Keratinocyte (primary cell): ENCODE measurements around the gene CPHXL2. TPM values are rescaled to one million over a fixed set of nuclear protein-coding genes. Genes with fewer than 3 reads are reported as not detected.

Source experiments
- DNase-seq: peaks from one replicate; pipeline ENCODE4 v3.0.0-alpha.2; 2011; ENCODE audit warnings: low read depth, missing footprints, low spot score
- FAIRE-seq: peaks from 2 replicates; lab custom pipeline; 2011; peaks lifted over from hg19 to GRCh38; lab: Jason Lieb, UNC
- H2AFZ ChIP-seq: 2 replicates; pipeline ENCODE4 v1.6.0; 2012; ENCODE audit warnings: low read length, control low read depth, inconsistent platforms; ENCODE audit not compliant: control insufficient read depth
- H3K27ac ChIP-seq: 2 replicates; pipeline ENCODE4 v1.5.1; 2011; ENCODE audit warnings: low read length; ENCODE audit not compliant: control insufficient read depth, insufficient read depth
- H3K27me3 ChIP-seq: 3 replicates; pipeline ENCODE4 v1.6.0; 2011; ENCODE audit warnings: low read length; ENCODE audit not compliant: control insufficient read depth, insufficient read depth; ENCODE audit errors: extremely low read depth
- H3K36me3 ChIP-seq, 2 experiments: 2 replicates in 1 of 2; 3 replicates in 1 of 2; pipeline ENCODE4 v1.5.1; 2011; ENCODE audit warnings: low read length in 2 of 2, mild to moderate bottlenecking in 1 of 2; ENCODE audit not compliant: control insufficient read depth in 2 of 2, insufficient read depth in 2 of 2; ENCODE audit errors: extremely low read depth in 1 of 2
- H3K4me1 ChIP-seq: 3 replicates; pipeline ENCODE4 v1.5.1; 2011; ENCODE audit warnings: low read length; ENCODE audit not compliant: control insufficient read depth, insufficient read depth; ENCODE audit errors: extremely low read depth
- H3K4me2 ChIP-seq: 3 replicates; pipeline ENCODE4 v1.6.0; 2011; ENCODE audit warnings: low read depth, low read length; ENCODE audit not compliant: control insufficient read depth, insufficient read depth; ENCODE audit errors: extremely low read depth
- H3K4me3 ChIP-seq, 3 experiments: fragments of 200-600 bp in 1 of 3; sonication (generic) in 1 of 3; 2 replicates in 2 of 3; 3 replicates in 1 of 3; pipeline ENCODE4 v1.5.1; 2011 to 2016; ENCODE audit warnings: low read length in 3 of 3, mild to moderate bottlenecking in 3 of 3, control low read depth in 2 of 3, inconsistent platforms in 1 of 3, low read depth in 1 of 3, mixed read lengths in 1 of 3, mixed run types in 1 of 3, moderate library complexity in 1 of 3; ENCODE audit not compliant: control insufficient read depth in 2 of 3, insufficient read depth in 2 of 3; ENCODE audit errors: extremely low read depth in 1 of 3
- H3K79me2 ChIP-seq: 2 replicates; pipeline ENCODE4 v1.6.0; 2012; ENCODE audit warnings: low read length; ENCODE audit not compliant: control insufficient read depth, insufficient read depth
- H3K9ac ChIP-seq: 3 replicates; pipeline ENCODE4 v1.6.0; 2011; ENCODE audit warnings: low read length; ENCODE audit not compliant: control insufficient read depth, insufficient read depth; ENCODE audit errors: extremely low read depth
- H3K9me1 ChIP-seq: 3 replicates; pipeline ENCODE4 v1.6.0; 2011; ENCODE audit warnings: low read length; ENCODE audit not compliant: control insufficient read depth, insufficient read depth; ENCODE audit errors: extremely low read depth
- H3K9me3 ChIP-seq: 2 replicates; pipeline ENCODE4 v1.5.1; 2012; ENCODE audit warnings: low read depth, low read length; ENCODE audit not compliant: control insufficient read depth
- H4K20me1 ChIP-seq: 3 replicates; pipeline ENCODE4 v1.6.0; 2011; ENCODE audit warnings: low read length; ENCODE audit not compliant: control insufficient read depth, insufficient read depth; ENCODE audit errors: extremely low read depth
- CTCF ChIP-seq, 3 experiments: IDR thresholded peaks in 1 of 3; conservative IDR thresholded peaks in 1 of 3; optimal IDR thresholded peaks in 1 of 3; 2 replicates in 2 of 3; 3 replicates in 1 of 3; pipeline versions ENCODE3 to v1.5.1; 2011; ENCODE audit warnings: low read length in 3 of 3, mild to moderate bottlenecking in 3 of 3, moderate library complexity in 2 of 3, control low read depth in 1 of 3, inconsistent platforms in 1 of 3; ENCODE audit not compliant: insufficient read depth in 2 of 3; ENCODE audit errors: extremely low read depth in 1 of 3
- EZH2 ChIP-seq: IDR thresholded peaks from one replicate; pipeline ENCODE4 v1.6.1; 2012; ENCODE audit warnings: inconsistent platforms, mild to moderate bottlenecking, low read length, moderate library complexity
- dilution Hi-C: fragments of 300-500 bp; cut with MboI; formaldehyde crosslinking; loops from one replicate; pipeline ENCODE4 v1.7.0; 2020; ENCODE audit warnings: low sequenced_read_pairs; ENCODE audit not compliant: extremely low pct_ligation_motif_present
- polyA minus RNA-seq, 3 experiments: library from RNA; depleted of rRNA, polyadenylated mRNA; stranded (reverse); fragments of >200 nt; gene quantifications; 1 replicate in 1 of 3; 2 replicates in 1 of 3; 3 replicates in 1 of 3; pipeline ENCODE4 v1.2.3, GENCODE V29; 2011
- polyA plus RNA-seq, 5 experiments: library from polyadenylated mRNA; depleted of rRNA in 3 of 5; stranded (reverse) in 3 of 5; stranded (forward) in 1 of 5; unstranded in 1 of 5; fragments of >200 nt; gene quantifications; 1 replicate in 1 of 5; 2 replicates in 3 of 5; 3 replicates in 1 of 5; pipeline versions ENCODE4 v1.2.1 to v1.2.3, GENCODE V29; 2011 to 2012; ENCODE audit warnings: missing spikeins in 2 of 5, low read depth in 1 of 5, low replicate concordance in 1 of 5

CPHXL2 gene
- polyA plus RNA-seq = not detected in 3 replicates
- not detected for polyA plus RNA-seq (2011; ENCODE audit: low read depth)
- polyA plus RNA-seq (2011; cell fraction: cytosol; rRNA removed) = not detected in 2 replicates
- not detected in 2 replicates for polyA plus RNA-seq (2011; cell fraction: nucleus; rRNA removed)
- polyA plus RNA-seq (2012; ENCODE audit: low replicate concordance) = 0.35 TPM in 1 of 2 replicates, not detected in the other
- polyA minus RNA-seq = not detected in 3 replicates
- polyA minus RNA-seq (2011; cell fraction: cytosol; rRNA and poly(A)+ RNA removed) = not detected
- not detected in 2 replicates for polyA minus RNA-seq (2011; cell fraction: nucleus; rRNA and poly(A)+ RNA removed)

- DNase-seq (no peak), FAIRE-seq (no peak)
- Histone ChIP-seq H3K27me3 (no peaks in the 10 kb centered on the region), H3K9me1 (no peaks in the 10 kb centered on the region), H3K79me2 (no peaks in the 10 kb centered on the region), H3K9me3 (no peaks in the 10 kb centered on the region), H3K27ac (no peak within 1 kb of the TSS), H3K4me1 (no peaks in the 10 kb centered on the region), H3K36me3 (no peaks in the 10 kb centered on the region), H2AFZ (no peak within 1 kb of the TSS), H3K4me3 (no peak within 1 kb of the TSS), H3K9ac (no peak within 1 kb of the TSS), H4K20me1 (no peaks in the 10 kb centered on the region), H3K4me2 (no peak within 1 kb of the TSS)
- TF ChIP-seq EZH2 (no peak), CTCF (optimal IDR thresholded peaks at IDR 0.05 in 1 of 3, IDR thresholded peaks at IDR 0.05 in 1 of 3, conservative IDR thresholded peaks at IDR 0.05 in 1 of 3; ENCODE audit: extremely low read depth in 1 of 3, insufficient read depth in 2 of 3, low read length in 3 of 3) (no peak)
- dilution Hi-C loops = no loop called here
Measured at GRCh38 chr16:75676909-75677308, at the start of gene CPHXL2. CPHXL2 (minus strand) TSS chr16:75677009; CDS start chr16:75676999, 10 bp downstream.

GRCh38 chr16:75726390-75726789, 49.6 kb upstream of the CPHXL2 start, which contains the start of gene CPHXL:
CPHXL (minus strand) TSS chr16:75726490; CDS start chr16:75726442, 48 bp downstream.
- no peaks in the 10 kb centered on the region for H3K9me1 ChIP-seq
- H3K36me3 ChIP-seq = no peaks in the 10 kb centered on the region
- TF ChIP-seq CTCF (optimal IDR thresholded peaks at IDR 0.05 in 1 of 3, IDR thresholded peaks at IDR 0.05 in 1 of 3, conservative IDR thresholded peaks at IDR 0.05 in 1 of 3; ENCODE audit: extremely low read depth in 1 of 3, insufficient read depth in 2 of 3, low read length in 3 of 3) (no peak), EZH2 (no peak)
- H3K4me2 ChIP-seq = no peak within 1 kb of the TSS
- H2AFZ ChIP-seq = no peak within 1 kb of the TSS
- no peaks in the 10 kb centered on the region for H4K20me1 ChIP-seq
- no peak within 1 kb of the TSS for H3K9ac ChIP-seq
- no peaks in the 10 kb centered on the region for H3K9me3 ChIP-seq
- dilution Hi-C loops = no loop called here
- no peak for FAIRE-seq
- no peak for DNase-seq
- no peaks in the 10 kb centered on the region for H3K27me3 ChIP-seq
- H3K27ac ChIP-seq = no peak within 1 kb of the TSS
- H3K4me1 ChIP-seq = no peaks in the 10 kb centered on the region
- H3K4me3 ChIP-seq = no peak within 1 kb of the TSS
- H3K79me2 ChIP-seq = no peaks in the 10 kb centered on the region
